Activated CD4-positive, alpha-beta memory T cell treated with anti-CD3 and anti-CD28 coated beads, Interleukin-2, amount 10 ng/mL, durations not matched to agents 7 days and 5 days (primary cell): ENCODE measurements around the gene TTC13. TPM values are rescaled to one million over a fixed set of nuclear protein-coding genes. Genes with fewer than 3 reads are reported as not detected.
"Not testable (repeated sequence)": the region's sequence is repeated elsewhere in the genome, so short reads cannot be mapped to it uniquely, and the experiment has no call there.

Source experiments
- CTCF ChIA-PET: fragments of 350-600 bp; sonication (Branson Sonifier 250); formaldehyde crosslinking; loops from one replicate; lab custom pipeline; 2021; ENCODE audit warnings: antibody characterized with exemption, inconsistent platforms; lab: Charles Lee
- POLR2A ChIA-PET: fragments of 350-600 bp; sonication (Branson Sonifier 250); formaldehyde crosslinking; loops from one replicate; lab custom pipeline; 2021; ENCODE audit warnings: antibody characterized with exemption; lab: Charles Lee
- DNase-seq: peaks from one replicate; pipeline ENCODE4 v3.0.0-alpha.2; 2020
- H3K27ac Mint-ChIP-seq: one replicate; pipeline ENCODE4 v1.8.0; 2021; ENCODE audit warnings: mild to moderate bottlenecking, mixed read lengths
- H3K27me3 Mint-ChIP-seq: one replicate; pipeline ENCODE4 v1.8.0; 2021; ENCODE audit warnings: mixed read lengths
- H3K36me3 Mint-ChIP-seq: one replicate; pipeline ENCODE4 v1.8.0; 2021; ENCODE audit warnings: low read depth, mixed read lengths
- H3K4me1 Mint-ChIP-seq: one replicate; pipeline ENCODE4 v1.8.0; 2021; ENCODE audit warnings: mixed read lengths
- H3K4me3 Mint-ChIP-seq: one replicate; pipeline ENCODE4 v1.8.0; 2021; ENCODE audit warnings: mild to moderate bottlenecking, mixed read lengths
- H3K9me3 Mint-ChIP-seq: one replicate; pipeline ENCODE4 v1.8.0; 2021; ENCODE audit warnings: mixed read lengths
- total RNA-seq, 2 experiments: library from RNA; stranded (reverse); gene quantifications; one replicate each; pipeline ENCODE4 v1.2.3, GENCODE V29; 2021

TTC13 gene, protein sequence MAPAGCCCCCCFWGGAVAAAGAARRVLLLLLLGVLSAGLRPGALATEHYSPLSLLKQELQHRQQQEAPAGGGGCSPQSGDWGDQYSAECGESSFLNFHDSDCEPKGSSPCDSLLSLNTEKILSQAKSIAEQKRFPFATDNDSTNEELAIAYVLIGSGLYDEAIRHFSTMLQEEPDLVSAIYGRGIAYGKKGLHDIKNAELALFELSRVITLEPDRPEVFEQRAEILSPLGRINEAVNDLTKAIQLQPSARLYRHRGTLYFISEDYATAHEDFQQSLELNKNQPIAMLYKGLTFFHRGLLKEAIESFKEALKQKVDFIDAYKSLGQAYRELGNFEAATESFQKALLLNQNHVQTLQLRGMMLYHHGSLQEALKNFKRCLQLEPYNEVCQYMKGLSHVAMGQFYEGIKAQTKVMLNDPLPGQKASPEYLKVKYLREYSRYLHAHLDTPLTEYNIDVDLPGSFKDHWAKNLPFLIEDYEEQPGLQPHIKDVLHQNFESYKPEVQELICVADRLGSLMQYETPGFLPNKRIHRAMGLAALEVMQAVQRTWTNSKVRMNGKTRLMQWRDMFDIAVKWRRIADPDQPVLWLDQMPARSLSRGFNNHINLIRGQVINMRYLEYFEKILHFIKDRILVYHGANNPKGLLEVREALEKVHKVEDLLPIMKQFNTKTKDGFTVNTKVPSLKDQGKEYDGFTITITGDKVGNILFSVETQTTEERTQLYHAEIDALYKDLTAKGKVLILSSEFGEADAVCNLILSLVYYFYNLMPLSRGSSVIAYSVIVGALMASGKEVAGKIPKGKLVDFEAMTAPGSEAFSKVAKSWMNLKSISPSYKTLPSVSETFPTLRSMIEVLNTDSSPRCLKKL
- total RNA-seq, result 10 to 100 TPM; 42.0 to 46.0 TPM

DNA sequence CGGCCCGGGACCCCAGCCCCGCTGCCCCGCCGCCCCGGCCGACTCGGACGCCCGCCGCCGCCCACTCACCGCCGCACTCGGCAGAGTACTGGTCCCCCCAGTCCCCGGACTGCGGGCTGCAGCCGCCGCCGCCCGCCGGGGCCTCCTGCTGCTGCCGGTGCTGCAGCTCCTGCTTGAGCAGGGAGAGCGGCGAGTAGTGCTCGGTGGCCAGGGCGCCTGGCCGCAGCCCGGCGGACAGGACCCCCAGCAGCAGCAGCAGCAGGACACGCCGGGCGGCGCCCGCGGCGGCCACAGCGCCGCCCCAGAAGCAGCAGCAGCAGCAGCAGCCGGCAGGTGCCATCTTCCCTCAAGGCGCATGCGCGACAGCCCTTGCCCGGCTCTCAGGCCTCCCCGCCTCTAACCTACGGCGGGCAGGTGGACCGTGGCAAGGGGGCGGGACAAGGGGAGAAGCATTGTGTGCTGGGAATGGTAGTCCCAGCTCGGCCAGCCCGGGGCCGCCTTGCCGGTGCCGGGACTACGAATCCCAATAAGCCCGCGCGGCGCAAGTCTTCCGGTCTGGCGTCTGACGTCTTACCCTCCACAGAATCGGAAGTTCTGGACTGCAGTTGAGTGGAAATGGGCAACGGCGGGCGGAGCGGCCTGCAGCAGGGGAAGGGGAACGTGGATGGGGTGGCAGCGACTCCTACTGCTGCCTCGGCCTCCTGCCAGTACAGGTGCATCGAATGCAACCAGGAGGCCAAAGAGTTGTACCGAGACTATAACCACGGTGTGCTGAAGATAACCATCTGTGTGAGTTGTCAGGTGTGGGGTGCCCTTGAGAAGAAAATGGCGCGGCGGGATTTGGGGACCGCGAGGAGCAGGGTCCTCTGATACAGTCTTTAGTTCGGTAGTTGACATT lies at the start of gene TTC13, which contains the start of gene ARV1:
Gene TTC13 (minus strand): TSS at position 371 of the 898 bp plus-strand sequence. CDS start 31 bp downstream, at position 340.
Gene ARV1 (plus strand): TSS at position 604 of the 898 bp plus-strand sequence. CDS start 12 bp downstream, at position 616.
- ChIA-PET POLR2A (interaction anchor here (0.6 to 3.8 kb wide), 11 partner anchors 9 to 551 kb away, joined by 3 to 18 read pairs (median 4); partner anchors contain the start of genes EXOC8, FAM89A and SPRTN), CTCF (interaction anchor here (0.6 to 2.1 kb wide), 12 partner anchors 8 to 335 kb away, joined by 3 to 9 read pairs (median 3); no protein-coding TSS in a partner anchor)
- no peaks in the 10 kb centered on the region for H3K27me3 Mint-ChIP-seq

DNA sequence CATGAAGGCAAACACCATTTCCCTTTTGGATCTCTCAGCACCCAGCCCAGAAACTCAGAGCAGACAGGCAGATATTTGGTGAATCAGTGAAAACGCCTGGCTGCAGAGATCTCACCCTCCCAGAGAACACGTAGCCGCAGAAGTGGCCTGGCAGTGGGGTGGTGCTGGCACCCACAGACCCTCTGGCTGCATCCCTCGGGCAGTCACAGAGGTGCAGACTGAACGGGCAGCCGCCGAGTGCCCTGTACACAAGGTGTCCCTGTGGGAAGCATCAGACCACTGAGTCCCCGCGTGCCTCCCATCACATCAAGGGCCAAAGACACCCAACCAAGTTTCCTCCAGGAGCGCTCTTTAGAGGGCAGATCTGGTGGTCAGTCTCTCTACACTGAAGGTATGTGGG lies 49.3 kb upstream of the TTC13 start:
- no peaks in the 10 kb centered on the region for H3K27me3 Mint-ChIP-seq
- CTCF ChIA-PET, result no interaction called here
- POLR2A ChIA-PET, result no interaction called here

More for the DNA sequence above, at the start of gene TTC13, which contains the start of gene ARV1:
- Mint-ChIP-seq H3K4me3 (peak within 1 kb of the TSS; percentile 96), H3K27ac (peak within 1 kb of the TSS; percentile 98), H3K36me3 (peaks cover 30% of the 10 kb centered on the region), H3K4me1 (peaks cover 34% of the 10 kb centered on the region), H3K9me3 (no peaks in the 10 kb centered on the region)
- peak; percentile 98 for DNase-seq

DNA sequence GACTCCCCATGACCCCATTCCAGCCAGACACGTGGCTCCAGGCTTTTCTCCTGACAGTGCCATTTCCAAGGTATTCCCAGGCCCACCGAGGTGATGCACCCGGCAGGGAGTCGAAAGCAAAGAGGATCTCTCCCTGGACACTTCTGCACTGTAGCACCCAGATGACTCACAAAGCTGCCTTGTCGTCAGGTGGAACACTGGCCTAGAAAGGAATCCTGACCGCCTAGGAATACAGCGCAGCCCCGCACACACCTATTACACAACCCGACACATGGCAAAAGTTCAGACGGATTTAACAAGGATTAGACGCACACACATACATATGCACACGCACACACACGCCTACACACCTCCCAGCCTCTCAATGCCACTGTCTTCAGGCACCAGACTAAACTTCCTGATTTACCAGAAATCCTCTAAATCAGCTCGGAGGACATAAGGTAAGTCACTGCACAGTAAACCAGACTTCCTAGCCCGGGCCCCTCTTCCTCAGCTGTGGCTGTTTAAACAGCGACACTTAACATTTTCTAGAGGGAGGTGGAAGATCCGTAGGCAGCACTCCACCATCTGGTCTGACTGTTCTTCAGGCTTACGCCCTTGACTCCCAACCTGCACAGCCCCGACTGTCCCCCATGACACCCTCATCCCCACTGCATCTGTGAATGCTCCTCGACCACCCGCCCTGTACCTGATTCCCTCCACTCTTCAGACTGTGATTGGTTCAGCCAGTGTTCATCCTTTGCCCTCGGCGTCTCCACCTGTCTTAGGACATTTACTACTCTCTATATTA lies 48.7 kb upstream of the TTC13 start:
- Mint-ChIP-seq H3K27ac (no peak overlapping the region), H3K4me3 (no peak overlapping the region), H3K9me3 (no peaks in the 10 kb centered on the region), H3K4me1 (no peaks in the 10 kb centered on the region), H3K27me3 (no peaks in the 10 kb centered on the region), H3K36me3 (no peaks in the 10 kb centered on the region)
- no peak for DNase-seq
- ChIA-PET CTCF (no interaction called here), POLR2A (no interaction called here)

More for the DNA sequence above, 49.3 kb upstream of the TTC13 start:
- Mint-ChIP-seq H3K4me3 (no peak overlapping the region), H3K27ac (no peak overlapping the region), H3K4me1 (no peaks in the 10 kb centered on the region), H3K9me3 (no peaks in the 10 kb centered on the region), H3K36me3 (no peaks in the 10 kb centered on the region)
- DNase-seq, result no peak

DNA sequence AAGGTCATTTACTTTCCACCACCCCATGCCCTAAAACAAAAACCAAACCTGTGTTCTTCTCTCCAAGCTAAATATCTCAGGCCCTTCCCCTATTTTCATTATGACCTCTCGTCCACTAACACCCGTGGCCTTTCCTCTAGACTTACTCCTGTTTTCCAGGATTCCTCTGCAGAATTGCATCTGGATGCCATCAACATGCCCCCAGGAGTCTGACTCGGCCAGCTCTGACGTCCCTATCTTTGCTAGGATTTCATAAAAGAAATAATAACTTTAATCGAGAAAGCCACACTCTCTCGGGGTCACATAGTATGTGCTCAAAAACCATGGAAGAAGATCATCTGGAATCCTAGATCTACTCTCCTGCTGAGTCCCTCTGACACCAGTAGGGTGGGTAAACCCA lies 47.9 kb upstream of the TTC13 start:
- POLR2A ChIA-PET, result no interaction called here
- CTCF ChIA-PET, result no interaction called here
- no peak for DNase-seq
- Mint-ChIP-seq H3K27me3 (no peaks in the 10 kb centered on the region), H3K36me3 (no peaks in the 10 kb centered on the region), H3K4me1 (no peaks in the 10 kb centered on the region), H3K4me3 (no peak overlapping the region), H3K27ac (no peak overlapping the region), H3K9me3 (no peaks in the 10 kb centered on the region)

DNA sequence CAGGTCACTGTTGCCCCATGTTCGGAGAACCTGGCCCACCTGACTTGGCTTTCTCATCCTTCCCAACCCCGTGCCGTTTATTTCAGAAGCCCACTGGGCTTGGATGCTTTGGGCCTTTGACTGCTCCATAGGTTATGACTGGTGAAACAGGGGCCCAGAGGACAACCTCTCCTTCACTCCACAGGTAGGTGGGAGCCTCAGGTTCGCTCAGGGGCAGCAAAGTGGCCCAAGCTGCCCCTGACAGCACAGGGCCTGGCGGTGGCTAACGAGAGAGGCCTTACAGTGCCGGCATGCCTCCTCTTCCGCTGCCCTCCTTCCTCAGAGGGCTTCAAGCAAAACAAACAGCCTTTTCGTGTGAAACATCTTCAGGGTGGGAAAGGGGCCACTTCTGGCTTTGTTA lies 44.5 kb upstream of the TTC13 start:
- H3K36me3 Mint-ChIP-seq, result peaks cover 6% of the 10 kb centered on the region
- no peak overlapping the region for H3K27ac Mint-ChIP-seq
- H3K9me3 Mint-ChIP-seq, result no peaks in the 10 kb centered on the region
- H3K4me1 Mint-ChIP-seq, result peaks cover 21% of the 10 kb centered on the region
- ChIA-PET CTCF (no interaction called here), POLR2A (no interaction called here)
- no peak for DNase-seq
- no peaks in the 10 kb centered on the region for H3K27me3 Mint-ChIP-seq
- H3K4me3 Mint-ChIP-seq, result no peak overlapping the region

DNA sequence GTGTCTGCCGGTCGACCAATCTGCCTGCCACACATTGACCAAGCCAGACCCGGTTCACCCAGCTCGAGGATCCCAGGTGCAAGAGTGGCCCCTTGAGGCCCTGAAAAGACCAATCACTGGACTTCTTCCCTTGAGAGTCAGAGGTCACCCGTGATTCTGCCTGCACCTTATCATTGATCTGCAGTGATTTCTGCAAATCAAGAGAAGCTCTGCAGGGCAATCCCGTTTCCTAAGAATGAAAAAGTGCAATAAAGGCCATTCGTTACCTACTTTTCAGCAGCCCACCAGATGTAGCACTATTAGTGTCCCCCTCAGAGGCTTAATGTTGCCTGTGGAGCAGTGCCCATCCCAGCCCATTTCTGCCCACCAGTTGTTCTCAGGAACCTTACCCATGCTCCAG lies 43.9 kb upstream of the TTC13 start:
- peaks cover 21% of the 10 kb centered on the region for H3K4me1 Mint-ChIP-seq
- POLR2A ChIA-PET, H3K27me3 Mint-ChIP-seq, H3K9me3 Mint-ChIP-seq, H3K4me3 Mint-ChIP-seq, CTCF ChIA-PET, H3K36me3 Mint-ChIP-seq, H3K27ac Mint-ChIP-seq, DNase-seq: not testable (repeated sequence)

DNA sequence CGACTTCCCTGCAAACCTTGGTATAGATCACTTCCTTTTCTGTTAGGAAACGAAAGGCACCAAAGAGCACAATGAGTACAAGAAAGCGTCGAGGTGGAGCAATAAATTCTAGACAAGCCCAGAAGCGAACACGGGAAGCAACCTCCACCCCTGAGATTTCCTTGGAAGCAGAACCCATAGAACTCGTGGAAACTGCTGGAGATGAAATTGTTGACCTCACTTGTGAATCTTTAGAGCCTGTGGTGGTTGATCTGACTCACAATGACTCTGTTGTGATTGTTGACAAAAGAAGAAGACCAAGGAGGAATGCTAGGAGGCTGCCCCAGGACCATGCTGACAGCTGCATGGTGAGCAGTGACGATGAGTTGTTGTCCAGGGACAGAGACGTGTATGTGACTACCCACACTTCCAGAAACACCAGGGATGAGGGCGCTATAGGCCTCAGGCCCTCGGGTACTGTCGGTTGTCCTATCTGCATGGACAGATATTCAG lies 42.9 kb upstream of the TTC13 start:
- ChIA-PET POLR2A (no interaction called here), CTCF (no interaction called here)
- H3K36me3 Mint-ChIP-seq, result peaks cover 8% of the 10 kb centered on the region
- H3K9me3 Mint-ChIP-seq, result no peaks in the 10 kb centered on the region
- DNase-seq, result no peak
- H3K4me1 Mint-ChIP-seq, result peaks cover 21% of the 10 kb centered on the region
- no peaks in the 10 kb centered on the region for H3K27me3 Mint-ChIP-seq
- no peak overlapping the region for H3K4me3 Mint-ChIP-seq
- H3K27ac Mint-ChIP-seq, result no peak overlapping the region

DNA sequence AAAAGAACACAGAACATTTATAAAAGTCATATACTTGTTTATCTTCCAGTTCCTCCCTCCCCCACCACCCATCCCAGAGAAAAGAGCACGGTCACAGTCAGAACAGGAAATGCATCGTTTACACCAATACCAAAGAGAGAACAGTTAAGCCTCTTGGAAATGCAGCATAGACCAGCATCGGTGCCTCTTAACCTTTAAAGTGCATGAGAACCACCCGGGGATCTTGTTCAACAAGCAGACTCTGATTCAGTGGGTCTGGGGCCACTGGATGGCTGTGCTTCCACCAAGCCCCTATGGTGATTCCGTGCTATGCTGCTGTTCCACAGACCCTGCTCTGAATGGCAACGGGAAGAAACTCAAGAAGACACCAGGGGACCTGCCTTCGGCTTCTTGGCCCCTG lies 42.2 kb upstream of the TTC13 start:
- H3K9me3 Mint-ChIP-seq, result no peaks in the 10 kb centered on the region

DNA sequence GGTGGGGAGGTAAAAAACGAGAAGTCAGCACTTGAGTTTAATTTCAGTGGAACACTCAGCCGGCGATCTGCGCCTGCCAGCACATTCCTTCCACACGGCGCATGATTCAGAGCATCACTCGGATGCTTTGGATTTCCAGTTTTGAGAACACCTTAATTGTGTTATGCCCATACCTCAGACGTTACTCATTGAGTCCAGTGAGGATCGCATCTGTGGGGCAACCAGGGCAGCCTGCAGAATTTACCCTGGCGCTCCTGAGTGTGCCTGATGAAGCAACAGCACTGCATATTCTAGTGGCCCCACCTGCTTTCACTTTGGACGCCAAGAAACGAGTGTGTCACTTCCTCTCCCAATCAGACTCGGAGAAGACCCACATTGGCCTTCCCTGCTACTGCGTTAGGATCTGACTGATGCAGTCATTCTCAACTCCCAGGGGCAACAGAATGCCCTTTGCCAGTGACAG lies 41.5 kb upstream of the TTC13 start:
- H3K4me1 Mint-ChIP-seq, result peaks cover 21% of the 10 kb centered on the region
- no peaks in the 10 kb centered on the region for H3K27me3 Mint-ChIP-seq
- ChIA-PET CTCF (no interaction called here), POLR2A (no interaction called here)
- peak overlapping the region; percentile 44 for H3K4me3 Mint-ChIP-seq
- H3K9me3 Mint-ChIP-seq, result no peaks in the 10 kb centered on the region
- peak; percentile 18 for DNase-seq
- no peak overlapping the region for H3K27ac Mint-ChIP-seq
- H3K36me3 Mint-ChIP-seq, result peaks cover 8% of the 10 kb centered on the region

More for the DNA sequence above, 42.2 kb upstream of the TTC13 start:
- no peak overlapping the region for H3K4me3 Mint-ChIP-seq
- peaks cover 21% of the 10 kb centered on the region for H3K4me1 Mint-ChIP-seq
- ChIA-PET CTCF (no interaction called here), POLR2A (no interaction called here)
- no peaks in the 10 kb centered on the region for H3K27me3 Mint-ChIP-seq
- no peak for DNase-seq
- H3K27ac Mint-ChIP-seq, result no peak overlapping the region
- H3K36me3 Mint-ChIP-seq, result peaks cover 8% of the 10 kb centered on the region

DNA sequence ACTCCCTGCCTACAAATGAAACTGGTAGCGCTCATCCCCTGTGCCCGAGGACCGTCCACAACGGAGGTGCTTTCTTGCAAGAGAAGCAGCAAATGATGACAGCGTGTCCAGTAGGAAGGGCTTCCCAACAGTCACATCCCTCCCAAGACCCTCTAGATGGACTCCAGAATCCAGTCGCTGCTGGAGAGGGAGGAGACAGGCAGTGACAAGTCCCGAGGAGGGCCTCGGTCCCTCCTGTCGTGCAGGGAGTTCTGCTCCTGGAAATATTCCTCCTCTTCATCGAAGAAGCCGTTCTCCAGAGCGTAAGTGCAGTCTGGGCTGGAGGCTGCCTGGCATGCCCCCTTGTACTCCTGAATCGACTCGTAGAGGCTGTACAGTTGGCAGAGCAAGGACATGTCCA lies 41.0 kb upstream of the TTC13 start:
- no peaks in the 10 kb centered on the region for H3K27me3 Mint-ChIP-seq
- no peak for DNase-seq
- CTCF ChIA-PET, result no interaction called here
- POLR2A ChIA-PET, result no interaction called here
- no peaks in the 10 kb centered on the region for H3K9me3 Mint-ChIP-seq
- peak overlapping the region; percentile 44 for H3K4me3 Mint-ChIP-seq
- peaks cover 8% of the 10 kb centered on the region for H3K36me3 Mint-ChIP-seq
- H3K4me1 Mint-ChIP-seq, result peaks cover 21% of the 10 kb centered on the region
- H3K27ac Mint-ChIP-seq, result no peak overlapping the region

DNA sequence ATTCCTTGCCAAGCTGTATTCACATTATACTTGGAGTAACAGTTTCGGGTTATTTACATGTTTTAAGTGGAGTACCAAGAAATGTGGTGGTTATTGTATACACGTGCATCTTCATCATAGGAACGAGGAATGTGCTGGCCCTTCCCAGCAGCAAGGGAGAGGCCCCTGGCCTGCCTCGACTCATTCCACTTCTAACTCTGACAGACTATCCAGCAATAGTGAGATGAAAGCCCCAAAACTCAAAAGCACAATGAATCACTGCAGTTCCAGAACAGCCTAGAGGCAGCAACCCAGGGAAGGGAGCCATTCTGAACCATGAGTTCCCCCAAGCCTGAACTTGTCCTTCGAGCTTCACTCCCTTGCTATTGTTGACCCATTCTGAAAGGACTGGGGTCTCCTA lies 38.3 kb upstream of the TTC13 start:
- Mint-ChIP-seq H3K4me3 (no peak overlapping the region), H3K9me3 (no peaks in the 10 kb centered on the region), H3K36me3 (peaks cover 8% of the 10 kb centered on the region), H3K27me3 (no peaks in the 10 kb centered on the region), H3K27ac (no peak overlapping the region), H3K4me1 (peaks cover 21% of the 10 kb centered on the region)
- no peak for DNase-seq
- POLR2A ChIA-PET, result no interaction called here
- CTCF ChIA-PET, result no interaction called here

DNA sequence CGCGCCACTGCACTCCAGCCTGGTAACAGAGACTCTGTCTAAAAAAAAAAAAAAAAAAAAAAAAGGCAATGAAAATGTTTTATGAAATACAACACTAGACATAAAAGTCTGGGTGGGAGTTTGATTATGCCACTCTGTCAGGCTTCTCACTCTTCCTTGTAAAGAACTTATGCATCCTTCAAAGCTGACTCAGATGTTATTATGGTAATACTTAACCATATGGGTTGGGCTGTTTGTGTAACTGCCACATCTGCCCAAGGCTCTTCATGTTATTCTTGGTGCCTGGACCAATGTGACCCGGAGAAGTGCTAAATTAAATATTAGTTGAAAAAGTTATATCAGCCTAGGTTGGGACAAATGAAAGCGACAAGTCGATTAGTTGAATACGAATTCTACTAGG lies 37.6 kb upstream of the TTC13 start:
- no peak overlapping the region for H3K4me3 Mint-ChIP-seq
- peaks cover 18% of the 10 kb centered on the region for H3K4me1 Mint-ChIP-seq
- no peaks in the 10 kb centered on the region for H3K27me3 Mint-ChIP-seq
- no peaks in the 10 kb centered on the region for H3K9me3 Mint-ChIP-seq
- CTCF ChIA-PET, result no interaction called here
- no peak for DNase-seq
- POLR2A ChIA-PET, result no interaction called here
- peaks cover 8% of the 10 kb centered on the region for H3K36me3 Mint-ChIP-seq
- no peak overlapping the region for H3K27ac Mint-ChIP-seq
